Measurements from ENCODE around the gene FKBP1A.
A peak's percentile ranks its signal among the peaks of the same experiment; 100 is the strongest.

FKBP1A gene

GRCh38 chr20:1396264-1396663 lies 3.4 kb upstream of the FKBP1A start:
- WGBS: 90% methylated on average over 1 of the region's 1 CpG
- Histone ChIP-seq H3K4me1 (ENCODE audit: insufficient read depth, low read length) (peaks cover 9% of the 10 kb centered on the region), H3K4me3 (ENCODE audit: low read length) (no peak overlapping the region), H3K27ac (ENCODE audit: low read depth, low read length) (no peak overlapping the region), H3K27me3 (ENCODE audit: insufficient read depth, low read length) (peaks cover 37% of the 10 kb centered on the region), H3K9me3 (ENCODE audit: insufficient read depth, low read depth, low read length) (no peaks in the 10 kb centered on the region), H3K36me3 (ENCODE audit: insufficient read depth, low read length) (no peaks in the 10 kb centered on the region), H3K9ac (ENCODE audit: low read depth, low read length) (no peak overlapping the region)

GRCh38 chr20:1394686-1395085 lies 1.8 kb upstream of the FKBP1A start:
- H3K27ac ChIP-seq (ENCODE audit: low read depth, low read length): no peak overlapping the region
- no peaks in the 10 kb centered on the region for H3K36me3 ChIP-seq (ENCODE audit: insufficient read depth, low read length)
- H3K4me3 ChIP-seq (ENCODE audit: low read length): no peak overlapping the region
- 64% methylated on average over 2 of the region's 2 CpGs for WGBS
- H3K4me1 ChIP-seq (ENCODE audit: insufficient read depth, low read length): peaks cover 23% of the 10 kb centered on the region
- H3K27me3 ChIP-seq (ENCODE audit: insufficient read depth, low read length): peaks cover 37% of the 10 kb centered on the region
- no peaks in the 10 kb centered on the region for H3K9me3 ChIP-seq (ENCODE audit: insufficient read depth, low read depth, low read length)
- no peak overlapping the region for H3K9ac ChIP-seq (ENCODE audit: low read depth, low read length)

DNA sequence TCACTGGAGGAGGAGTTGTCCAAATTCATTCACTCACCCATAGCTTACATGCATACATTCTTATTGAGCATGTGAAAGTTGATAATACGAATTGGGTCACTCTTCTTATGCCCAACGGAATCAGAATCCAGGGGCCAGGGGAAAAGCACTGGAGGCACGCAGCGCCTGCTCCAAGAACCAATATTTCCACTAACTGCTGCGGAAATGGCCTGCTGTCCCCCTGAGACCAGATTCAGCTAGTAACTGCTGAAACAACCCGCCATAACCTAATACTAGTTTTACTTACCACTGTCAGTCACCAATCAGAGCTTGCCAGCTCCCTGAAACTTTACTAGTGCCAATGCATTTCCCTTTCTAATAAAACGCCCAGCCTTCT lies 641 bp upstream of the FKBP1A start:
- Histone ChIP-seq H3K27ac (ENCODE audit: low read depth, low read length) (0 out of 2 replicates have a peak overlapping the region, but pooled peaks have one; percentile 1), H3K9ac (ENCODE audit: low read depth, low read length) (no peak overlapping the region)

DNA sequence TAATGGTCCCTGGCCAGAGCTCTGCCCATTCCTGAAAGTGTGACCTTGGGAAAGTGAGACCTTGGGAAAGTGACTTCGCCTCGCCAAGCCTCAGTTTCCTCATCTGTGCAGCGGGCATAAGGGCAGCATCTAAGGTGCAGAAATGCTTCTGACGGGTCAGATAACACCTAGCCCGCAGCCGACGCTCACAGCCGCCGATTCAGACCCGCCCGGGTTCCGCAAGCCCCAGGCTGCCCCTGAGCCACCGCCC lies 486 bp downstream of the FKBP1A start:
- peak overlapping the region; percentile 71 for H3K9ac ChIP-seq (ENCODE audit: low read depth, low read length)
- H3K4me1 ChIP-seq (ENCODE audit: insufficient read depth, low read length): peaks cover 26% of the 10 kb centered on the region
- H3K36me3 ChIP-seq (ENCODE audit: insufficient read depth, low read length): 0 out of 2 replicates have a peak, but pooled peaks cover 3% of the 10 kb centered on the region
- peaks cover 34% of the 10 kb centered on the region for H3K27me3 ChIP-seq (ENCODE audit: insufficient read depth, low read length)
- no peaks in the 10 kb centered on the region for H3K9me3 ChIP-seq (ENCODE audit: insufficient read depth, low read depth, low read length)
- no peak overlapping the region for H3K27ac ChIP-seq (ENCODE audit: low read depth, low read length)
- peak overlapping the region; percentile 70 for H3K4me3 ChIP-seq (ENCODE audit: low read length)
- WGBS: 1% methylated on average over 13 of the region's 13 CpGs

More for the DNA sequence above, 641 bp upstream of the FKBP1A start:
- Histone ChIP-seq H3K9me3 (ENCODE audit: insufficient read depth, low read depth, low read length) (no peaks in the 10 kb centered on the region), H3K27me3 (ENCODE audit: insufficient read depth, low read length) (peaks cover 37% of the 10 kb centered on the region), H3K4me1 (ENCODE audit: insufficient read depth, low read length) (peaks cover 27% of the 10 kb centered on the region), H3K36me3 (ENCODE audit: insufficient read depth, low read length) (0 out of 2 replicates have a peak, but pooled peaks cover 3% of the 10 kb centered on the region), H3K4me3 (ENCODE audit: low read length) (peak overlapping the region; percentile 70)
- 90% methylated on average over 7 of the region's 7 CpGs for WGBS

DNA sequence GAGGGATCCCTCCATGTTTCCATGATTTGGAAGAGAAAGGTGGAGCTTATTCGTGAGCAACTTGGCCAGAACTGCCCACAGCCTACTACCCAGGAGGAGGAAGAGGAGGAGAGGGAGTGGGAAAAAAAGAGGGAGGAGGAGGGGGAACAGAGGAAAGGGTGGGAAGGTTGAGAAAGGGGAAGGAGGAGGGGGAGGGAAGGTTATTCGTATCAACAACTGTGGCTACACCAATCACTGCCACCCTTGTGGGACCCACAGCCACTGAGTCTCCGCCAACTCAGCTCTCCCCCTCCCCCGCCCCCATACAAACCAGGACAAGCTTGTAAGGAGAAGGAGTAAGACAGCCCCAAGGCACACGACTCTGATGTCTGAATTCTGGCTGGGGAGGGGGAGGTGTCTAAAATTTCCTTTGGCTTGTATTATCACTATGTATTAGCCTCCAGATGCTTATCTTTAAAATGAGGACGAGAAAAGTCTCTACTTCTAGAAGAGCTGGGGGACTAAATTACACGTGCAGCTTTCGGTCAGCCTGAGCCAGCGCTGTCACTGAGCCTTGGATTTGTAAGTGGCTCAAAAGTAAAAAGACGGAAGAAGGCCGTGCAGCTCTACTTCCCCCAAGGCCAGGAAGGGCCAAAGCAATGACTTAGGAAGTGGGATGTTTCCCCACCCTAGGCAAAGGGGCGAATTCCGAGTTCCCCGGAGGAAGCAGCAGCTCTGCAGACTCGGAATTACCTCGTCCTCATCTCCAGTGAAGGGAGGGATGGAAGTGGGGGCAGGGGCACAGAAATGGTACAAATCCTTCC lies 1.0 kb downstream of the FKBP1A start:
- Histone ChIP-seq H3K4me3 (ENCODE audit: low read length) (peak overlapping the region; percentile 70), H3K9me3 (ENCODE audit: insufficient read depth, low read depth, low read length) (no peaks in the 10 kb centered on the region), H3K9ac (ENCODE audit: low read depth, low read length) (peak overlapping the region; percentile 71), H3K4me1 (ENCODE audit: insufficient read depth, low read length) (peaks cover 26% of the 10 kb centered on the region), H3K27ac (ENCODE audit: low read depth, low read length) (no peak overlapping the region), H3K36me3 (ENCODE audit: insufficient read depth, low read length) (0 out of 2 replicates have a peak, but pooled peaks cover 3% of the 10 kb centered on the region), H3K27me3 (ENCODE audit: insufficient read depth, low read length) (peaks cover 29% of the 10 kb centered on the region)
- WGBS: 6% methylated on average over 12 of the region's 16 CpGs

DNA sequence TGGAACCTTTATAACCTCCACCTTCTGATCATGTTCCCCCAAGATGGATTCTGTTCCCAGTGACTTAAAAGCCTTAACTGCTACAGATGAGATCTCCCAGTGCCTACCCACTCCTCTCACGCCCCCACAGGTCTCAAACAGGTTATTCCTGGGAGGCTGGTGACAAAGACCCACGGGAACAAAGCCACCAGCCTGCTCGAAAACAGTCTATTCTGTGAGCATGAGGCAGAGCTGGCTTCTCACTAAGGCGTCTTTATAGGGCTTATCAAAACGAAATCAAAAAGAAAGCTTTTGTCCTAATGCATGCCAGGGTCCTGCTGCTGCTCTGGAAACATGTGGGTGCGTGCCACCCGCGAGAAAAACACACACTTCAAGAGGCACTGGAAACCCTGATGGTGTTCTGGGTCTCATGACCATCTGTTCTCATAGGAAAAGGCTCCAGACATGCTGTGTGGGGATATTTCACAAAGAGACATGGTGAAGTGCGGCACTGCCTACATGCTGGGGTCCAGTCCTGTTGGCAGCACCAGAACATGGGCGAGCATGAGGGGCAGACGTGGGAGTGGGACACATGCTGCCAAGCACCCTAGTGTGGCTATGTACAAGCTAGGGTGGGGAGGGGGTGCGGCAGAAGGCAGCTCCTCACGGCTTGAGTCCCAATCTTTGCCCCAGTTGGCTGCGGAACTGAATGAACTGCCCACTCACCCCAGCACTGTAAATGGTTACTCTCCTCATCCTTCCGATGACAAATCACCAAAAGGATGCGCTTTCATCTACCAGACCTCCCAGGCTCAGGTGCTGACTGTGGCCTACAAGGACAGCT lies 2.1 kb downstream of the FKBP1A start:
- Histone ChIP-seq H3K27ac (ENCODE audit: low read depth, low read length) (no peak overlapping the region), H3K27me3 (ENCODE audit: insufficient read depth, low read length) (peaks cover 19% of the 10 kb centered on the region), H3K4me1 (ENCODE audit: insufficient read depth, low read length) (peaks cover 26% of the 10 kb centered on the region), H3K4me3 (ENCODE audit: low read length) (peak overlapping the region; percentile 70), H3K36me3 (ENCODE audit: insufficient read depth, low read length) (0 out of 2 replicates have a peak, but pooled peaks cover 7% of the 10 kb centered on the region), H3K9ac (ENCODE audit: low read depth, low read length) (peak overlapping the region; percentile 33; the same call in 1 of the 2 replicates), H3K9me3 (ENCODE audit: insufficient read depth, low read depth, low read length) (no peaks in the 10 kb centered on the region)
- WGBS: 81% methylated on average over 16 of the region's 16 CpGs

DNA sequence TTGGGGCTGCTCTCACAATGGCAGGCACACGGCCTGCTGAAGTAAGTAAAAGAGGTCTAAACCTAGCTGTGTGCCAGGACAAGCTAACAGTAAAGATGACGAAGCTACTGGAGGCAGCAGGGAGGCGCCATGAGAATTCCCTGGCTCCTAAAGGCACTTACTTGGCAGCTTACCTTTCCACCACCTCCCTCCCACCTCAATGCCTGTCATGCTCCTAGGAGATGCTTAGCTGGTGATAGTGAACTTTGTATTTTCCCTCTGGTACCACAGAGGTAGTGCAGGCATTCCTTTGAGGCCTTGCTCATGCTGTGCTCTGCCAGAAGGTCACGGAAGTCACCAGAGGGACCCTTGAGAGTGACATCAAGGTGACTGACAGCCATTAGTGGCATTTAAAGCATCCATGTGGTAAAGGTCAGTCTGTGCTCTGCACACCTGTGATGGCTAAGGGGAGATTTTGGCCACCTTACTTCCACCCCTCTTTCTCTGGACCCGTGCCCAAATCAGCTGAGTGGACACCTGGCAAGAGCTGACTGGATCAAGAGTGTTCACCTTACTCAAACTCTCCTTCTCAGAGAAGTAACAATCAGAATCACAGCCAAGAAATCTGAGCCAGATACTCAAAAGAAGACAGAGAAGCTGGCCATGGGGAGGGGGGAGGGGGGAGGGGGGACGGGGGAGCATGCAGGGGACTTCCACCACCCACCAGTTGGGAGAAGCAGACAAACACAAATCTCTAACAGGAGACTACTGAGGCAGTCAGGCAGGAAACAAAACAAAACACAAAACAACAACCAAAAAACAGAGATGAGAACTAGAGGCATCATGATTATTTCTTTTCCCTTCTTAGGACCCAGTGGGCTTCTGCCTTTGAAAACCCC lies 2.9 kb downstream of the FKBP1A start:
- WGBS: 70% methylated on average over 5 of the region's 6 CpGs
- H3K27me3 ChIP-seq (ENCODE audit: insufficient read depth, low read length): peaks cover 10% of the 10 kb centered on the region
- H3K9me3 ChIP-seq (ENCODE audit: insufficient read depth, low read depth, low read length): no peaks in the 10 kb centered on the region
- H3K4me1 ChIP-seq (ENCODE audit: insufficient read depth, low read length): peaks cover 26% of the 10 kb centered on the region
- H3K27ac ChIP-seq (ENCODE audit: low read depth, low read length): no peak overlapping the region
- peak overlapping the region; percentile 33; the same call in 1 of the 2 replicates for H3K9ac ChIP-seq (ENCODE audit: low read depth, low read length)
- H3K4me3 ChIP-seq (ENCODE audit: low read length): no peak overlapping the region; the same call in 1 of the 2 replicates
- H3K36me3 ChIP-seq (ENCODE audit: insufficient read depth, low read length): 0 out of 2 replicates have a peak, but pooled peaks cover 7% of the 10 kb centered on the region

GRCh38 chr20:1388741-1389483 lies 3.9 kb downstream of the FKBP1A start:
- Histone ChIP-seq H3K27me3 (ENCODE audit: insufficient read depth, low read length) (peaks cover under 1% of the 10 kb centered on the region; the same call in 1 of the 2 replicates), H3K4me1 (ENCODE audit: insufficient read depth, low read length) (peaks cover 26% of the 10 kb centered on the region), H3K4me3 (ENCODE audit: low read length) (no peak overlapping the region), H3K9me3 (ENCODE audit: insufficient read depth, low read depth, low read length) (no peaks in the 10 kb centered on the region), H3K36me3 (ENCODE audit: insufficient read depth, low read length) (0 out of 2 replicates have a peak, but pooled peaks cover 7% of the 10 kb centered on the region), H3K9ac (ENCODE audit: low read depth, low read length) (no peak overlapping the region), H3K27ac (ENCODE audit: low read depth, low read length) (no peak overlapping the region)
- 81% methylated on average over 10 of the region's 10 CpGs for WGBS

- H3K4me1 ChIP-seq (ENCODE audit: insufficient read depth, low read length): peaks cover 26% of the 10 kb centered on the region
- H3K27me3 ChIP-seq (ENCODE audit: insufficient read depth, low read length): no peaks in the 10 kb centered on the region
- H3K9ac ChIP-seq (ENCODE audit: low read depth, low read length): no peak overlapping the region
- no peaks in the 10 kb centered on the region for H3K9me3 ChIP-seq (ENCODE audit: insufficient read depth, low read depth, low read length)
- H3K27ac ChIP-seq (ENCODE audit: low read depth, low read length): no peak overlapping the region
- 88% methylated on average over 6 of the region's 6 CpGs for WGBS
- no peak overlapping the region for H3K4me3 ChIP-seq (ENCODE audit: low read length)
- H3K36me3 ChIP-seq (ENCODE audit: insufficient read depth, low read length): 0 out of 2 replicates have a peak, but pooled peaks cover 7% of the 10 kb centered on the region
Observed at GRCh38 chr20:1388253-1388652, 4.6 kb downstream of the FKBP1A start.

- Histone ChIP-seq H3K27me3 (ENCODE audit: insufficient read depth, low read length) (no peaks in the 10 kb centered on the region), H3K9me3 (ENCODE audit: insufficient read depth, low read depth, low read length) (no peaks in the 10 kb centered on the region), H3K27ac (ENCODE audit: low read depth, low read length) (no peak overlapping the region), H3K4me3 (ENCODE audit: low read length) (no peak overlapping the region), H3K36me3 (ENCODE audit: insufficient read depth, low read length) (peaks cover 19% of the 10 kb centered on the region), H3K9ac (ENCODE audit: low read depth, low read length) (no peak overlapping the region), H3K4me1 (ENCODE audit: insufficient read depth, low read length) (peaks cover 23% of the 10 kb centered on the region)
- WGBS: 93% methylated on average over 4 of the region's 4 CpGs
Observed at GRCh38 chr20:1386323-1386722, 6.5 kb downstream of the FKBP1A start.

Data from HUES64 (cell line).